Stimulated activated naive CD8-positive, alpha-beta T cell treated with anti-CD3 and anti-CD28 coated beads, Interleukin-15, amount 100 ng/mL, for 72 hours (primary cell): ENCODE data around the gene MAGI1.
A peak's percentile ranks its signal among the peaks of the same experiment; 100 is the strongest.
"Not testable (repeated sequence)": the region's sequence is repeated elsewhere in the genome, so short reads cannot be mapped to it uniquely, and the experiment has no call there.

Source experiments
- ATAC-seq: fragments of 150-1000 bp; cut with Tn5 transposase; 2 replicates; pipeline ENCODE4 v1.10.0; 2021; ENCODE audit warnings: mild to moderate bottlenecking, moderate library complexity
- DNase-seq, 2 donors: peaks; one replicate each; pipeline ENCODE4 v3.0.0; 2021 to 2022
- H3K27ac Mint-ChIP-seq, 2 donors: one replicate each; pipeline ENCODE4 v1.8.0; 2022; ENCODE audit warnings: mild to moderate bottlenecking in 2 of 2, mixed read lengths in 2 of 2, moderate library complexity in 2 of 2
- H3K27me3 Mint-ChIP-seq: one replicate; pipeline ENCODE4 v1.8.0; 2022; ENCODE audit warnings: mixed read lengths
- H3K4me1 Mint-ChIP-seq: one replicate; pipeline ENCODE4 v1.8.0; 2022; ENCODE audit warnings: mild to moderate bottlenecking, mixed read lengths
- H3K4me3 Mint-ChIP-seq, 2 donors: one replicate each; pipeline ENCODE4 v1.8.0; 2022; ENCODE audit warnings: mild to moderate bottlenecking in 2 of 2, mixed read lengths in 2 of 2, moderate library complexity in 1 of 2
- H3K9me3 Mint-ChIP-seq, 2 donors: one replicate each; pipeline ENCODE4 v1.8.0; 2022; ENCODE audit warnings: mixed read lengths in 2 of 2

MAGI1 gene

DNA sequence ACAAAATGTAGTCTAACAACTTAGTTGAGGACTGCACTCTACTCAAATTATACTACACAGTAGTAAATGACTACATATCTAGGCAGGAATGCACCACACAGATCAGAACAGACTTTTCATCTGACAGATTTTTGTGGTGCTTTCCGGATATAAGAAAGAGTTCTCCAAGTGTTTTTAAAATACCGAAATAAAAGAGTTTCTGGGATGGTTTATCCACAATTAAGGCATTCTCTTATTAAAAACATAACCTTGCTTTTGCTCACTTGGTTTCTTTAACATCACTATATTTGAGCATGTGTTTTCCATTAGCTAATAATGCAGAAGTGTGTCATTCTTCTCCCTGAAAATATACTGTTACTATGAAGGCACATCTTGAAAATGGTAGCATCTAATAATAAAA lies 132.9 kb downstream of the MAGI1 start:
- no peaks in the 10 kb centered on the region for H3K4me1 Mint-ChIP-seq
- ATAC-seq (no peak), DNase-seq (no peak)
- no peak overlapping the region for H3K4me3 Mint-ChIP-seq
- H3K27ac Mint-ChIP-seq = no peak overlapping the region
- peaks cover 0 to 7% of the 10 kb centered on the region in 2 donors for H3K9me3 Mint-ChIP-seq
- H3K27me3 Mint-ChIP-seq = no peaks in the 10 kb centered on the region

DNA sequence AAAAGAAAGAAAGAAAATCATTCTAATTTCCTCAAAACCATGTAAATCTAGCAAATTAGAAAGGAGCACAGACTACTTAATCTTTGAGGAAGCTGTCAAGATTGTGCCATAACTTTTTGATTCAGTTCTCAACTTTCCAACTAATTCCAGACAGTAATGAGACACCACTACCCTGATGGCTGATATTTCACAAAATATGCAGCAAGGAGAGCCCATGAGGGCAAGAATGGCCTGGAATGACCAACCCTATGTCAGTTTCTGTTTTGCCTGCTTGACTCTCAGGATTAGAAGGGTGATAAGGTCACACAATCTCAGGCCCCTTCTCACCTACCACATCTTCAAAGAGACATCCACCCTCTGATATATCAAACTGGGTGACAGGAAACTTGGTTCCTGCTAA lies 134.7 kb downstream of the MAGI1 start:
- no peaks in the 10 kb centered on the region for H3K27me3 Mint-ChIP-seq
- H3K4me1 Mint-ChIP-seq = no peaks in the 10 kb centered on the region
- ATAC-seq = no peak

DNA sequence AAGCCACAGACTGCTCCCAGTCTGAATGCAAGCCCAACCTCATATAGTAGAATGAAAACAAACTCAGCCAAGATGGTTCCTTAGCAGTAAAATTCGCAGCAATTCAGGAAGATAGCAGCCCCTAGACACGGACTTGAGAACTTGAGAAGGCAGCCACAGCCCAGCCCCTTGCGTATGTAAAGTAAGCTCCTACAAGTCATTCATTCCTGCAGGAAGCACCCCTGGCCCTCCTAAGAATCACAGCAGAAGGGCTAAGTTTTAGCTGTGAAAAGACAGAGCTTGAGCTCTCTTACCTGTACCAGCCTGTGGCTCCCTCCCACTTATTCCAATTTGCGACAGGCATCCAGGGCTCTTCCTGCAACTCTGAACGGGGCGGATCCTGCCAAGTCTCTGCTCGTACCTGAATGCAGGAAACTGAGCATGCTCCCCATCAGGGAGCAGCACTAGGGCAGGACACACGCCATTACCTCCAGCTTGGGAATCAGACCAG lies 136.4 kb downstream of the MAGI1 start:
- H3K27ac Mint-ChIP-seq = no peak overlapping the region
- ATAC-seq (no peak), DNase-seq (no peak)
- H3K9me3 Mint-ChIP-seq = peaks cover 4 to 7% of the 10 kb centered on the region in 2 donors
- H3K4me3 Mint-ChIP-seq = no peak overlapping the region
- no peaks in the 10 kb centered on the region for H3K27me3 Mint-ChIP-seq
- no peaks in the 10 kb centered on the region for H3K4me1 Mint-ChIP-seq

More for the DNA sequence above, 134.7 kb downstream of the MAGI1 start:
- DNase-seq = no peak
- H3K4me3 Mint-ChIP-seq = no peak overlapping the region
- H3K9me3 Mint-ChIP-seq = peaks cover 4 to 7% of the 10 kb centered on the region in 2 donors
- no peak overlapping the region for H3K27ac Mint-ChIP-seq

DNA sequence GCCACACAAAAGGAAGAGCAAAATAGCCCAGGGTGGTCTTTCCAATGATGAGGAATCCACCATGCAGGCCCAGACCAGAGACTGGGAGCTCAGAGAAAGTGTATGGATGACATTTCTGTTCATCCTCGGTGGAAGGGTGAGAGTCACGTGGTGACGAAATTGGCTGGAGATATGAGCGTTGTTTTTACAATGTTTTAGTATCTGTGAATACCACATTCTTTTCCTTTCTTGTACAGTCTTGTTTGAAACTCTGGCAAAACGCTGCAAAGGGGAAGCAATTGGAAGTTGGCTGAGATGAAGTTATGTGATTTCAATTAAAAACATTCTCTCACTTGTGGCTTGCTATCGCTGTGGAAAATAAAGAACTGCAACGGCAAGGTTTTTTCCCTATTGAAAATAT lies 137.5 kb downstream of the MAGI1 start:
- no peaks in the 10 kb centered on the region for H3K4me1 Mint-ChIP-seq
- no peak overlapping the region for H3K4me3 Mint-ChIP-seq
- H3K9me3 Mint-ChIP-seq = peaks cover 4 to 7% of the 10 kb centered on the region in 2 donors
- no peak overlapping the region for H3K27ac Mint-ChIP-seq
- no peak for ATAC-seq
- no peak for DNase-seq
- H3K27me3 Mint-ChIP-seq = no peaks in the 10 kb centered on the region

DNA sequence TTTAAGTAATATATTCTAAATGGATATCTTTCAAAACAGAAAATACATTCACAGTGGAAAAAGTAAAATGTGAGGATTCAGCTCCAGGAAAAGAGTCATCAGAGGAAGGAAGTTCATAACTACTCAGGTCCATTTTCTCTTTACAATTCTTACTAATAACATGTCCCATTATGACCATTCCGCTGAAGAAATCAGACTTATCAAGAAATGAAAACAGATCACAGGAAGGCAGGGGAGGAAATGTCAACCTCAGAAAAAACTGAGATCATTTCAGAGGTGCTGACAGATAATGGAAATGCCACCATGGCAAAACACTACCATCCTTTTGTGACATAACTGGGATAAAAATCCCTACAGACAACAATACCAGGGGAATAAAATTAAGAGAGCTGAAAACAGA lies 139.5 kb downstream of the MAGI1 start:
- no peak overlapping the region for H3K4me3 Mint-ChIP-seq

DNA sequence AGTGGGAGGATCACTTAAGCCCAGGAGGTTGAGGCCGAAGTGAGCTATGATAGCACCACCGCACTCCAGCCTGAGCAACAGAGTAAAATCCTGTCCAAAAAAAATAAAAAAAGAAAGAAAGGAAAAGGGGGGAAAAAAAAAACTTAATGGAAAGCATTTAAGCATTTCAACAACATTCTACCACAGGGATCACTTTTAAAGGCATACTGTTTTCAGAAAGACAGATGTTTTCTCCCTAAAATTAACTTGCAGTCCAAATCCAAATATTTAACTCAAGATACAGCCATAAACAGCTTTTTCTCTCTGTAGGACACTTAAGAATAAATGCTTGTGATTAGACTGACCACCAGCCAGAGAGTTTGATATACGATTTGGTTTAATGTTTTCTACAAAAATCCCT lies 141.0 kb downstream of the MAGI1 start:
- Mint-ChIP-seq H3K4me1 (no peaks in the 10 kb centered on the region), H3K9me3 (peaks cover 4 to 6% of the 10 kb centered on the region in 2 donors), H3K4me3 (no peak overlapping the region), H3K27me3 (no peaks in the 10 kb centered on the region), H3K27ac (no peak overlapping the region)
- ATAC-seq (no peak), DNase-seq (no peak)

More for the DNA sequence above, 139.5 kb downstream of the MAGI1 start:
- H3K27me3 Mint-ChIP-seq = no peaks in the 10 kb centered on the region
- DNase-seq = no peak
- ATAC-seq = no peak
- H3K27ac Mint-ChIP-seq = no peak overlapping the region
- no peaks in the 10 kb centered on the region for H3K4me1 Mint-ChIP-seq
- peaks cover 2 to 4% of the 10 kb centered on the region in 2 donors for H3K9me3 Mint-ChIP-seq

DNA sequence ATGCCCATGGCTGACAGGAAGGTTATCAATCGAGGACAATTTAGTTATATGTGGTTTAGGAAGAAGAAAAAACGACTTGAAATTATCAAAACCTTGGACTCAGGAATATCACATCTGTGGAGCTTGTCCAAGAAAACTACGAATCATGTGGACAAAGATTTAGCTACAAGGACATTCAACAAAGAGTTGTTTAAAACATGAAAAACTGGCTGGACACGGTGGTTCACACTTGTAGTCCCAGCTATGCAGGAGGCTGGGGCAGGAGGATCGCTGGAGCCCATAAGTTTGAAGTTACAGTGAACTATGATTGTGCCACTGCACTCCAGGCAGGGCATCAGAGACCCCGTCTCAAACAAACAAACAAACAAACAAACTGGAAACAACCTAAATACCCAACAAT lies 142.4 kb downstream of the MAGI1 start:
- DNase-seq (no peak), ATAC-seq (no peak)
- H3K9me3 Mint-ChIP-seq = peaks cover 4 to 6% of the 10 kb centered on the region in 2 donors
- no peaks in the 10 kb centered on the region for H3K4me1 Mint-ChIP-seq
- no peak overlapping the region for H3K4me3 Mint-ChIP-seq
- no peaks in the 10 kb centered on the region for H3K27me3 Mint-ChIP-seq
- H3K27ac Mint-ChIP-seq = no peak overlapping the region

DNA sequence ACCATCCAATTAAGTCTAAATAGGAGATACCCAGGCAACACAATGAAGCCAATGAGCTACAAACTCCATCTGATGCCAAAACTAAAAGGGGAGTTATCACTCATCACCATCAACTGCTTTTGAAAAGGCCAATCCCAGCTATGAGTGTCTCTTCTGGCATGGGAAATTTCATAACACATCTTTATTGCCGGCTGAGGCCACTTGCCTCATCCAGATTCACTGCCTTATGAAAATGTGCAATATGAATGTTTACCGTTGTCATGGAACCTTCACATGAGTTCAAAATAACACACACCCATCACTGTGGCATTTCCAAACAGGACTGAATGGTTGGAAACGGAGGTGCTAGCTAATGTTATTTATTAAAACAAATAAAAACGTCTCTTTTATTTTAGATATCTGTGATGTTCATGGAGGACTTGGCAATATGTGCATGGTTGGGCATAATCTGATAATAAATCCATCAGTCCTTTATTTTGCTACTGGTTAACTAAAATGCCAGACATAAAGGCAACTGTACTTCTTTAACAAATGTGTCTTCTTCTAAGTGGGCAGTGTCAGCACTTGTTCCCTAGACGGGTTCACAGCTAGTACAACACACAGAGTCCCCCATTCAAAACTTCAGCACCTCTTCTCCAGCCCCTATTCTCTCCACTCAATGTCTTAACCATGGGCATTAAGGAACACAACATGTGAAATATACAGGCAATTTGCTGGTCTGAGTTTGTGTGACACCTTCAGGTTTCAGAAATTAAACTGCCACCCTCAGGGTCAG lies 143.9 kb downstream of the MAGI1 start:
- no peak for ATAC-seq
- Mint-ChIP-seq H3K9me3 (peaks cover under 1 to 6% of the 10 kb centered on the region in 2 donors), H3K4me1 (no peaks in the 10 kb centered on the region), H3K4me3 (no peak overlapping the region), H3K27me3 (no peaks in the 10 kb centered on the region), H3K27ac (no peak overlapping the region)
- no peak for DNase-seq

DNA sequence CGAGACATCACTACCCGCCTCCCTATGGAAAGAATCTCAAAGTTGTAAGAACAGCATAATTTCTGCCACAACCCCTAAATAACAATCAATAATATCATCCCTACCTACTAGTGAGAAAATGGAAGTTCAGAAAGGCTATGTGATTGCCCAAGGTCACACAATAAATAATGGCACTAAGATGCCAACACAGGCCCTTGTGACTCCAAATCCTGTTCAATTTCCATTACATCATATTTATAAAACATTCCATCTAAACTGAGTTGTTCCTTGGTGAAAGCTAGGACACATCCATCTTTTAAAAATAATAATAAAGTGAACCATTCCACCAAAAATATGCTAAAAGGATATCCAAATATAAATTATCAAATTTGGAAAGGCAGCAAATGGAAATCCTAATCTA lies 144.6 kb downstream of the MAGI1 start:
- no peak overlapping the region for H3K27ac Mint-ChIP-seq
- no peaks in the 10 kb centered on the region for H3K4me1 Mint-ChIP-seq
- DNase-seq (no peak), ATAC-seq (no peak)
- H3K4me3 Mint-ChIP-seq = no peak overlapping the region
- peaks cover 0 to 6% of the 10 kb centered on the region in 2 donors for H3K9me3 Mint-ChIP-seq
- H3K27me3 Mint-ChIP-seq = no peaks in the 10 kb centered on the region

DNA sequence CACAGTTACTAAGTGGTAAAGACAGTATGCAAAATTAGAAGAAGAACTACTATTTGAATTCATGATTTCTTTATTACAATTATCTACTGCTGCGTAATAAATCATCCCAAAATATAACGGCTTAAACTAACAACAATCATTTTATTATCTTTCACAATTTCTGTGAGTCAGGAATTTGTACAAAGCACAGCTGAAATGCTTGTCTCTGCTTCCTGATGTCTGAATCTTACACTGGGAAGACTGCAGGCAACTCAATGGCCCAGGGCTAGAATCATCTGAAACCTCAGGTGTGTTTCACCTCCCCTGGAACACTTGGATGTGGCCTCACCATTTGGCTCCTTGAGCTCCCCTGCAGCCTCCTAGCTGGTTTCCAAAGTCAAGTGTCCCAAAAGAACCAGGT lies 145.1 kb downstream of the MAGI1 start:
- H3K4me3 Mint-ChIP-seq = no peak overlapping the region
- no peaks in the 10 kb centered on the region for H3K27me3 Mint-ChIP-seq
- ATAC-seq = no peak
- DNase-seq = no peak
- H3K9me3 Mint-ChIP-seq = peaks cover 0 to 6% of the 10 kb centered on the region in 2 donors
- H3K4me1 Mint-ChIP-seq = no peaks in the 10 kb centered on the region
- no peak overlapping the region for H3K27ac Mint-ChIP-seq

DNA sequence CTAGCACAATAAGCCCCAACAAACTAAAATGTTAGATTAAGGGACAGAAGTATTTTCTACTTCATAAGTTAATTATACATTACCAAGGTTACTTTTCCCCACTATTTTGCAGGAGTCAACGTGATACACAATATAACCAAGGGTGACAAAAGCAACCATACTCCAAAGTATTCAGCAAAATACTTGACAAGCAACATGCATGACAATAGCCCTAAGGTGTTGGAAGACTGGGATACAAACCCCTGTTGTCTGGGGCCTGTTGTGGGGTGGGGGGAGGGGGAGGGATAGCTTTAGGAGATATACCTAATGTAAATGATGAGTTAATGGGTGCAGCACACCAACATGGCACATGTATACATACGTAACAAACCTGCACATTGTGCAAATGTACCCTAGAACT lies 147.2 kb downstream of the MAGI1 start:
- not testable (repeated sequence) for ATAC-seq, DNase-seq, H3K4me1 Mint-ChIP-seq, H3K9me3 Mint-ChIP-seq, H3K27ac Mint-ChIP-seq, H3K4me3 Mint-ChIP-seq, H3K27me3 Mint-ChIP-seq

DNA sequence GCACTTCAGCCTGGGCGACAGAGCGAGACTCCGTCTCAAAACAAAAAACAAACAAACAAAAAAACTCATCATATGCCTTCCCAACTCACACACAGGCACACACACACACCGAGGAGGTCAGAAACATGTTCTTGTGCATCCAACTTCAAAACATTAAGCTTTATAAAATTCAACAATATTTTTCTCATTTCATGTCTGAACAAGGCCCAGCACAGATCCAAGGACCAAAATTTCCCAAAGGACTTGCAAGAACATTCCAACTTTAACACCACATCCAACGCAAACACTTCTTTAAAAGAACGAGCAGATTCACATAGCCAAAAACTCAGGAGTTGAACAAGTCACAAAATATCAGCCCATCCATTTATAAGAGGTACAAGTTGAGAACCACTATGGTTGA lies 148.4 kb downstream of the MAGI1 start:
- Mint-ChIP-seq H3K27me3 (no peaks in the 10 kb centered on the region), H3K9me3 (peaks cover 0 to 11% of the 10 kb centered on the region in 2 donors), H3K4me3 (no peak overlapping the region), H3K27ac (peak overlapping the region in 1 of 2 donors; percentile 74), H3K4me1 (no peaks in the 10 kb centered on the region)
- ATAC-seq = no peak
- no peak for DNase-seq

DNA sequence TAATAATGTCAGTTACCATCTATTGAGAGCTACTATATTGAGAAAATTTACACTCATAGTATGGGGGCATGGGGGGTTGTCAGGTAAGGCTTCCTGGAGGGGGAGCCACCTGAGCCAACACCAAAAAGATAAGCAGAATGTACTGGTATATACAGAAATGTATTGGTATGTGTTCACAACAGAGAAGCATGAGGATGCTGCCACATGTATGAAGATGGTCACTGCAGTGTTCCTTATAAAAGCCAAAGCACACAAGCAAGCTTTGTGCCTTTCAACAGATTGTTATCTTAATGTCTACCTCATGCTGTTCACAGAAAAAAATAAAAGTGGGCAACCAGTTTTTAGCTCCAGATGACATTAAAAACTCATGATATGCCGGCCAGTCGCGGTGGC lies 149.0 kb downstream of the MAGI1 start:
- Mint-ChIP-seq H3K27me3 (no peaks in the 10 kb centered on the region), H3K4me3 (no peak overlapping the region), H3K9me3 (peaks cover 0 to 13% of the 10 kb centered on the region in 2 donors), H3K4me1 (no peaks in the 10 kb centered on the region), H3K27ac (no peak overlapping the region)
- DNase-seq (no peak), ATAC-seq (no peak)

DNA sequence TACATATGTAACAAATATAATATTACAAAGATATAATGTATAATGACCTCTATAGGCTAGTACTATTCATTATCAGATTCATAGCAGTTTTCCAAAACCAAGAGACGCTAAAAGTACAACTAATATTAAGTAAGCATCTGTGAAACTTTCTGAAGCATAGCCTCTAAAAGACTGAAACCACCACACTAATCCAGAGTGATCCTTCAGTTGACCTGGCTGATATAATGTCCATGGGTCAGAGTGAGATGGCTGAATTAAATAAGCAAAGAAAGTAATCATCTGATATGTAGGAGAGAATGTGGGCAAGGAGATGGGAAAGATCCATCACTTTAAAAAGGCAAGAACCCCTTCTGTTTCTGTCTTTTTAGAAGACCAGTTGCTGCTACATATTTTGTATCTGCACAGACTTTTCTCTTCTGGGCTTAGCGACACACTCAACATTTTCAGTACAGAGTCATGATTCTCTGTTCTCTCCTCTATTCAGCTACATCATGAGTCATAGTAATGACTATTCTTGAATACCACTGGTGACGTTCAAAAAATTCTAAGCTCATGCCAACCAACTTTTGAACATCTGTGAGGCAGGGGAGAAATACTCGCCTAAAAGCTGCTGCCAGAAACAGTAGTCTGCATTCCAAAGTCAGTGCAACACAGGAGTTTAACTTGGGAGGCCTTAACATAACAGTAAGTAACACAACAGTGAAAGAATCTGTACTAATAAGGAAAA lies 149.6 kb downstream of the MAGI1 start:
- peaks cover 0 to 11% of the 10 kb centered on the region in 2 donors for H3K9me3 Mint-ChIP-seq
- H3K4me1 Mint-ChIP-seq = no peaks in the 10 kb centered on the region
- no peak overlapping the region for H3K27ac Mint-ChIP-seq
- no peak for ATAC-seq
- DNase-seq = no peak
- no peak overlapping the region for H3K4me3 Mint-ChIP-seq
- no peaks in the 10 kb centered on the region for H3K27me3 Mint-ChIP-seq

DNA sequence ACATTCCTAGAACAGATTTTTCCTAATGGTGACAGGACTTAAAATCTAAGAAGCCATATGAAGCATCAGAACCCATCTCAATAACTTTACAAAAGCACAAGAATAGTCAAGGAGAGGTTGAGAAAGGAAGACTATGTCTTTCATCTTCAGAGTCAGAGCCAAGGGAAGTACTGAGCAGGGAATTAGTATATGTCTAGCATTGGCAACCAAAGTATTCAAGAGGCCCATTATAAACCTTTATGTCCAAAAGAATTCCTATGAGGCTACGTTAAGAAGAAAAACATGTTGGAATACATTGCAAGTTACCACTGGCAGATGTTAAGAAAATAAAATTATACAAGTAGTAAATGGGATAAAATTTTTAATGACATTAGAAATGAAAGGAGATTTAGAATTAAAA lies 150.5 kb downstream of the MAGI1 start:
- no peak for DNase-seq
- ATAC-seq = no peak
- Mint-ChIP-seq H3K4me1 (no peaks in the 10 kb centered on the region), H3K4me3 (no peak overlapping the region), H3K27me3 (no peaks in the 10 kb centered on the region), H3K27ac (no peak overlapping the region), H3K9me3 (peaks cover 0 to 7% of the 10 kb centered on the region in 2 donors)

DNA sequence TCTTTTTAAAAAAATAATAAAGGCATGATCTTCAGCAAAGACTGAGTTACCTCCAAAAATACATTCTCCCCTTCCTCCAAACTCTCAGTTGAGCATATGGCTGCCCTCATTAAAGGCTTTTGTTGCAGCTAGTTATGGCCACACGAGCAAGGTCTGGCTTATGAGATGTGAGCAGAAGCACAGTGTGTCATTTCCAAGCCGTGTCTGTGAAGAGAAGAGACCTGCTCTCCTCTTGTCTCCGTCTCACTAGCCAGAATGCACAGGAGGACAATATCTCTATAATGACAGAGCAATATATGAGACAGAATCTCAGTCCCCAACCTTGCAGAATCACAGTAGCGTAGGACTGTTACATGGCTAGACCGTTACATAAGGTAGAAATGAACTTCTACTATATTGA lies 152.3 kb downstream of the MAGI1 start:
- no peak for ATAC-seq

More for the DNA sequence above, 152.3 kb downstream of the MAGI1 start:
- no peaks in the 10 kb centered on the region for H3K27me3 Mint-ChIP-seq
- no peak for DNase-seq
- peaks cover 0 to 7% of the 10 kb centered on the region in 2 donors for H3K9me3 Mint-ChIP-seq
- no peaks in the 10 kb centered on the region for H3K4me1 Mint-ChIP-seq
- H3K4me3 Mint-ChIP-seq = no peak overlapping the region
- H3K27ac Mint-ChIP-seq = no peak overlapping the region
